Measurements from ENCODE around the gene DENND6B.
A peak's percentile ranks its signal among the peaks of the same experiment; 100 is the strongest.

DENND6B gene

GRCh38 chr22:50346470-50346869, 19.7 kb upstream of the DENND6B start:
- H3K4me3 ChIP-seq (ENCODE audit: low read depth, low read length): no peak overlapping the region
- TF ChIP-seq, protein P1, sequence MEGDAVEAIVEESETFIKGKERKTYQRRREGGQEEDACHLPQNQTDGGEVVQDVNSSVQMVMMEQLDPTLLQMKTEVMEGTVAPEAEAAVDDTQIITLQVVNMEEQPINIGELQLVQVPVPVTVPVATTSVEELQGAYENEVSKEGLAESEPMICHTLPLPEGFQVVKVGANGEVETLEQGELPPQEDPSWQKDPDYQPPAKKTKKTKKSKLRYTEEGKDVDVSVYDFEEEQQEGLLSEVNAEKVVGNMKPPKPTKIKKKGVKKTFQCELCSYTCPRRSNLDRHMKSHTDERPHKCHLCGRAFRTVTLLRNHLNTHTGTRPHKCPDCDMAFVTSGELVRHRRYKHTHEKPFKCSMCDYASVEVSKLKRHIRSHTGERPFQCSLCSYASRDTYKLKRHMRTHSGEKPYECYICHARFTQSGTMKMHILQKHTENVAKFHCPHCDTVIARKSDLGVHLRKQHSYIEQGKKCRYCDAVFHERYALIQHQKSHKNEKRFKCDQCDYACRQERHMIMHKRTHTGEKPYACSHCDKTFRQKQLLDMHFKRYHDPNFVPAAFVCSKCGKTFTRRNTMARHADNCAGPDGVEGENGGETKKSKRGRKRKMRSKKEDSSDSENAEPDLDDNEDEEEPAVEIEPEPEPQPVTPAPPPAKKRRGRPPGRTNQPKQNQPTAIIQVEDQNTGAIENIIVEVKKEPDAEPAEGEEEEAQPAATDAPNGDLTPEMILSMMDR (IDR thresholded peaks at IDR 0.05; ENCODE audit: borderline replicate concordance, insufficient read depth, low read depth, low read length): no peak

GRCh38 chr22:50343541-50343935, 16.7 kb upstream of the DENND6B start:
- peak overlapping the region; percentile 77 for H3K4me3 ChIP-seq (ENCODE audit: low read depth, low read length)
- TF ChIP-seq, protein P1 (IDR thresholded peaks at IDR 0.05; ENCODE audit: borderline replicate concordance, insufficient read depth, low read depth, low read length): no peak

GRCh38 chr22:50342651-50343540, 16.1 kb upstream of the DENND6B start, which contains the start of gene PPP6R2:
Gene PPP6R2, plus strand, starts transcription at chr22:50343327. Its CDS starts 50,582 bp downstream, at chr22:50393909.
- TF ChIP-seq, protein P1 (IDR thresholded peaks at IDR 0.05; ENCODE audit: borderline replicate concordance, insufficient read depth, low read depth, low read length): no peak

GRCh38 chr22:50341977-50342650, 15.3 kb upstream of the DENND6B start:
- H3K4me3 ChIP-seq (ENCODE audit: low read depth, low read length): peak overlapping the region; percentile 6

More at GRCh38 chr22:50342651-50343540, 16.1 kb upstream of the DENND6B start, which contains the start of gene PPP6R2:
- peak within 1 kb of the TSS; percentile 77 for H3K4me3 ChIP-seq (ENCODE audit: low read depth, low read length)

DNA sequence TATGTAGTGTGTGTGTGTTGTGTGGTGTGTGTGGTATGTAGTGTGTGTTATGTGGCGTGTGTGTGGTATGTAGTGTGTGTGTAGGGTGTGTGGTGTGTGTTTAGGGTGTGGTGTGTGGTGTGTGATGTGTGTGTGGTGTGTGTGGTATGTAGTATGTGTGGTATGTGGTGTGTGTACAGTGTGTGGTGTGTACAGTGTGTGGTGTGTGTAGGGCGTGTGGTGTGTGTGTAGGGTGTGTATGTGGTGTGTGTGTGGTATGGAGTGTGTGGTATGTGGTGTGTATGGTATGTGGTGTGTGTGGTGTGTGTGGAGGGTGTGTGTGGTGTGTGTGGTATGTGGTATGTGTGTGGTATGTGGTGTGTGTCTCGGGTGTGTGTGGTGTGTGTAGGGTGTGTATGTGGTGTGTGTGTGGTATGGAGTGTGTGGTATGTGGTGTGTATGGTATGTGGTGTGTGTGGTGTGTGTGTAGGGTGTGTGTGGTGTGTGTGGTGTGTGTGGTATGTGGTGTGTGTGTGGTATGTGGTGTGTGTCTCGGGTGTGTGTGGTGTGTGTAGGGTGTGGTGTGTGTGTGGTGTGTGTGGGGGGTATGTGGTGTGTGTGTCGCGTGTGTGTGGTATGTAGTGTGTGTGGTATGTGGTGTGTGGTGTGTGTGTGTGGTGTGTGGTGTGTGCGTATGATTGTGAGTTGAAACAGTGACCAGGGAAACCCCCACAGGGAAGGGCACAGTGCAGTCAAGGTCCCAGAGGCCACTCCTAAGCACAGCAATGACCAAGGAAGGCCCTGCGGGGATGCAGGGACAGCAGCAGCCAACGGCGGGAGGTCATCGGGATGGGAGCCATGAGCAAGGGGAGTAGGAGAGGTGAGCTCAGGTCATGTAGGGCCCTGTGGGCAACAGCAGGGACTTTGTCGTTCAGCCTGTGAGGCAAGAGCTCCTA, 13.4 kb upstream of the DENND6B start:
- no peak overlapping the region for H3K4me3 ChIP-seq (ENCODE audit: low read depth, low read length)
- TF ChIP-seq, protein P1 (IDR thresholded peaks at IDR 0.05; ENCODE audit: borderline replicate concordance, insufficient read depth, low read depth, low read length): no peak

More at GRCh38 chr22:50341977-50342650, 15.3 kb upstream of the DENND6B start:
- TF ChIP-seq, protein P1 (IDR thresholded peaks at IDR 0.05; ENCODE audit: borderline replicate concordance, insufficient read depth, low read depth, low read length): peak; percentile 90

GRCh38 chr22:50338860-50339462, 12.1 kb upstream of the DENND6B start:
- H3K4me3 ChIP-seq (ENCODE audit: low read depth, low read length): no peak overlapping the region
- TF ChIP-seq, protein P1 (IDR thresholded peaks at IDR 0.05; ENCODE audit: borderline replicate concordance, insufficient read depth, low read depth, low read length): no peak
